ACC112 (cell line): ENCODE measurements around the gene BEX1.
"Not testable (repeated sequence)": the region's sequence is repeated elsewhere in the genome, so short reads cannot be mapped to it uniquely, and the experiment has no call there.

Experiments
- H2AFZ ChIP-seq: fragments of 200-600 bp; sonication (generic); one replicate; pipeline ENCODE4 v1.6.0; 2017; ENCODE audit warnings: antibody characterized with exemption, low read length; ENCODE audit not compliant: unreplicated experiment
- H3K27ac ChIP-seq: fragments of 200-600 bp; sonication (generic); 2 replicates; pipeline ENCODE4 v1.5.1; 2014; ENCODE audit warnings: low read depth, mild to moderate bottlenecking, antibody characterized with exemption, low read length, moderate library complexity
- H3K27me3 ChIP-seq: fragments of 200-600 bp; sonication (generic); 2 replicates; pipeline ENCODE4 v1.6.1; 2014; ENCODE audit warnings: mild to moderate bottlenecking, antibody characterized with exemption, low read length, moderate library complexity, mixed read lengths; ENCODE audit not compliant: insufficient read depth
- H3K36me3 ChIP-seq: fragments of 200-600 bp; sonication (generic); 2 replicates; pipeline ENCODE4 v1.6.1; 2016; ENCODE audit warnings: mild to moderate bottlenecking, antibody characterized with exemption, low read length, moderate library complexity, mixed read lengths; ENCODE audit not compliant: insufficient read depth
- H3K4me1 ChIP-seq: fragments of 200-600 bp; sonication (generic); one replicate; pipeline ENCODE4 v1.6.1; 2016; ENCODE audit warnings: low read length, mixed read lengths; ENCODE audit not compliant: insufficient read depth, unreplicated experiment, control insufficient read depth
- H3K4me3 ChIP-seq: fragments of 200-600 bp; sonication (generic); 2 replicates; pipeline ENCODE4 v1.5.1; 2014; ENCODE audit warnings: mild to moderate bottlenecking, low read depth, low read length
- H3K79me2 ChIP-seq: fragments of 200-600 bp; sonication (generic); one replicate; pipeline ENCODE4 v1.6.0; 2016; ENCODE audit warnings: low read length; ENCODE audit not compliant: control insufficient read depth, unreplicated experiment, insufficient read depth

BEX1 gene

GRCh38 chrX:103081051-103081450 is 17.1 kb upstream of the BEX1 start:
- H3K4me3 ChIP-seq: no peak overlapping the region
- H3K79me2 ChIP-seq: no peaks in the 10 kb centered on the region
- no peaks in the 10 kb centered on the region for H3K36me3 ChIP-seq
- no peaks in the 10 kb centered on the region for H3K4me1 ChIP-seq
- no peaks in the 10 kb centered on the region for H3K27me3 ChIP-seq
- no peak overlapping the region for H3K27ac ChIP-seq
- no peak overlapping the region for H2AFZ ChIP-seq

GRCh38 chrX:103073467-103073866 is 9.5 kb upstream of the BEX1 start:
- Histone ChIP-seq H3K27ac (no peak overlapping the region), H2AFZ (no peak overlapping the region), H3K27me3 (no peaks in the 10 kb centered on the region), H3K4me3 (no peak overlapping the region), H3K79me2 (no peaks in the 10 kb centered on the region), H3K4me1 (no peaks in the 10 kb centered on the region), H3K36me3 (no peaks in the 10 kb centered on the region)

GRCh38 chrX:103066606-103067005 is 2.6 kb upstream of the BEX1 start:
- Histone ChIP-seq H3K27ac (peak overlapping the region; percentile 68), H3K36me3 (no peaks in the 10 kb centered on the region; the same call in 1 of the 2 replicates), H2AFZ (no peak overlapping the region), H3K4me3 (no peak overlapping the region), H3K4me1 (peaks cover 20% of the 10 kb centered on the region), H3K79me2 (no peaks in the 10 kb centered on the region), H3K27me3 (no peaks in the 10 kb centered on the region)

GRCh38 chrX:103063191-103063845 is 653 bp downstream of the BEX1 start:
- Histone ChIP-seq H3K36me3 (no peaks in the 10 kb centered on the region; the same call in 1 of the 2 replicates), H3K4me3 (peak overlapping the region; percentile 83), H3K27me3 (no peaks in the 10 kb centered on the region), H2AFZ (no peak overlapping the region), H3K4me1 (peaks cover 20% of the 10 kb centered on the region), H3K79me2 (no peaks in the 10 kb centered on the region), H3K27ac (peak overlapping the region; percentile 80; the same call in 1 of the 2 replicates)

GRCh38 chrX:103061486-103061885 is 2.5 kb downstream of the BEX1 start:
- Histone ChIP-seq H3K4me1 (peaks cover 16% of the 10 kb centered on the region), H3K27ac (no peak overlapping the region), H3K36me3 (no peaks in the 10 kb centered on the region; the same call in 1 of the 2 replicates), H2AFZ (no peak overlapping the region), H3K27me3 (no peaks in the 10 kb centered on the region), H3K4me3 (no peak overlapping the region), H3K79me2 (no peaks in the 10 kb centered on the region)

GRCh38 chrX:103056902-103057301 is 7.1 kb downstream of the BEX1 start:
- Histone ChIP-seq H3K4me1 (no peaks in the 10 kb centered on the region), H2AFZ (no peak overlapping the region), H3K79me2 (no peaks in the 10 kb centered on the region), H3K4me3 (no peak overlapping the region), H3K36me3 (no peaks in the 10 kb centered on the region), H3K27me3 (no peaks in the 10 kb centered on the region), H3K27ac (no peak overlapping the region)

- Histone ChIP-seq H3K4me3 (no peak overlapping the region), H2AFZ (no peak overlapping the region), H3K27ac (no peak overlapping the region), H3K79me2 (no peaks in the 10 kb centered on the region), H3K27me3 (no peaks in the 10 kb centered on the region), H3K4me1 (no peaks in the 10 kb centered on the region), H3K36me3 (no peaks in the 10 kb centered on the region)
These were observed 11.3 kb downstream of the BEX1 start for GRCh38 chrX:103052625-103053024.

- Histone ChIP-seq H2AFZ (no peak overlapping the region), H3K27ac (no peak overlapping the region), H3K79me2 (no peaks in the 10 kb centered on the region), H3K27me3 (no peaks in the 10 kb centered on the region), H3K4me1 (no peaks in the 10 kb centered on the region), H3K4me3 (no peak overlapping the region), H3K36me3 (no peaks in the 10 kb centered on the region)
These were observed 12.6 kb downstream of the BEX1 start for GRCh38 chrX:103051260-103051789.

- not testable (repeated sequence) for H3K4me1 ChIP-seq, H3K79me2 ChIP-seq, H3K36me3 ChIP-seq, H2AFZ ChIP-seq, H3K27me3 ChIP-seq, H3K27ac ChIP-seq, H3K4me3 ChIP-seq
These were observed 30.6 kb downstream of the BEX1 start for GRCh38 chrX:103033371-103033770.

- Histone ChIP-seq H3K27ac (no peak overlapping the region), H3K4me1 (no peaks in the 10 kb centered on the region), H3K79me2 (no peaks in the 10 kb centered on the region), H3K4me3 (no peak overlapping the region), H3K36me3 (no peaks in the 10 kb centered on the region), H3K27me3 (no peaks in the 10 kb centered on the region), H2AFZ (no peak overlapping the region)
These were observed 46.4 kb downstream of the BEX1 start for GRCh38 chrX:103017542-103017941.

GRCh38 chrX:103012945-103013344 is 51.0 kb downstream of the BEX1 start:
- Histone ChIP-seq H3K4me3 (no peak overlapping the region), H3K27me3 (no peaks in the 10 kb centered on the region), H3K27ac (no peak overlapping the region), H3K36me3 (no peaks in the 10 kb centered on the region), H3K4me1 (no peaks in the 10 kb centered on the region), H3K79me2 (no peaks in the 10 kb centered on the region), H2AFZ (no peak overlapping the region)
